HK-2 (cell line): ENCODE measurements around the gene NPAS3.

Experiments
- DNase-seq: peaks from one replicate; pipeline ENCODE4 v3.0.0-alpha.2; 2018; ENCODE audit not compliant: unreplicated experiment

Gene NPAS3

DNA sequence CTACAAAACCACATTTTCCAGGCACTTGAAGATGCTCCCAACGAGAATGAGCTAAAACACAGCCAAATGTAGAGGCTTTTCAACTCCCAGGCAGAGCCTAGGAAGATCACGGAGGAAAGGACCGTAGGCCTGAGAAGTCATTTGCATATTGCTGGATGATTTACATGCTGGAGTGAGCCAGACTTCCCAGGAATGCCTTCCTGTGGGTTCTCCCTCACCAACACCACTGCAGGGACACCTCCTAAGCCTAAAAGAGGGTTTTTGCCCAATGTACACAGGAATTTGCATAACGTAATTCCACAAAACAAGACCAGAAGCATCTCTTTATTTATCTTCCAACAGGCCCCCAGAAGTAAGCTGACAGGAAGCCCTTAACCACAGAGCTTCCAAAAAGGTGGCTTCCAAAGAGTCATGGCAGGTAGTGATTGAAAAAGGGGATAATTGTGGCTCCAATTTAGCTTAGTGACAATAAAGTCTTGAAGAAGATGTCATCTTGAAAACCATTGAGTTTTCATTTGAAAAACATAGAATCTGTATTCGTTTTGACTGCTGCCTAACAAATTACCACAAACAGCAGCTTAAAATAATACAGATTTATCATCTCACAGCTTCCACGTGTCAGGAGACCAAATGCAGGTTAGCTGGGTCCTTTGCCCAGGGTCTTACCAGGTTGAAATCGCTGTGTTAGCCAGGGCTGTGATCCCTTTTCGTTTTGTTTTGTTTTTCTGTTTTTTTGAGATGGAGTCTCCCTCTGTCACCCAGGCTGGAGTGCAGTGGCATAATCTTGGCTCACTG, 896.0 kb downstream of the NPAS3 start:
- no peak for DNase-seq

DNA sequence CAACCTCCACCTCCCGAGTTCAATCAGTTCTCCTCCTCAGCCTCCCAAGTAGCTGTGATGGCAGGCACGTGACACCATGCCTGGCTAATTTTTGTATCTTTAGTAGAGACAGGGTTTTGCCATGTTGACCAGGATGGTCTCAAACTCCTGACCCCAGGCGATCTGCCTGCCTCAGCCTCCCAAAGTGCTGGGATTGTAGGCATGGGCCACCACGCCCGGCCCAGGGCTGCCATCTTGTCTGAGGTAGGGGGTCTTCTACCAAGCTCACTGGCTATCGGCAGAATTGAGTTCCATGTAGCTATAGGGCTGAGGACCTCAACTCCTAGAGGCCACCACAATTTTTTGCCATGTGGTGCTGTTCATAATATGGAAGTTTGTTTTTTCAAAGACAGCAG, 896.6 kb downstream of the NPAS3 start:
- DNase-seq, result no peak

DNA sequence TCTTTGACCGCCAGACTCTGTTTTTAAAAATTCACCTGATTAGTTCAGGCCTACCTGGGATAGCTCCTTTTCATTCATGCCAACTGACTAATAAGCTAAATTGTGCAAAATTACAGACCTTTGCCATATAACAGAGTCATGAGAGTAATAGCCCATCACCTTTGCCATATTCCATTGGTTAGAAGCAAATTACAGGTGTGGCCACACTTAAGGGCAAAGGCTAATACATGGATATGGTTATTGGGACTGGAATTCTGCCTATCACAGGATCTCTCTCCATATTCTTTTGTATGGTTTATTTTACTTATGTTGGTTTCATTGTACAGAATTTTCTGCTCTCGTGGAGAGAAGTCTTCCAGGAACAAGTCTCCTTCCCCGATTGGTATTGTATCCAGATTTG, 897.0 kb downstream of the NPAS3 start:
- DNase-seq, result no peak

DNA sequence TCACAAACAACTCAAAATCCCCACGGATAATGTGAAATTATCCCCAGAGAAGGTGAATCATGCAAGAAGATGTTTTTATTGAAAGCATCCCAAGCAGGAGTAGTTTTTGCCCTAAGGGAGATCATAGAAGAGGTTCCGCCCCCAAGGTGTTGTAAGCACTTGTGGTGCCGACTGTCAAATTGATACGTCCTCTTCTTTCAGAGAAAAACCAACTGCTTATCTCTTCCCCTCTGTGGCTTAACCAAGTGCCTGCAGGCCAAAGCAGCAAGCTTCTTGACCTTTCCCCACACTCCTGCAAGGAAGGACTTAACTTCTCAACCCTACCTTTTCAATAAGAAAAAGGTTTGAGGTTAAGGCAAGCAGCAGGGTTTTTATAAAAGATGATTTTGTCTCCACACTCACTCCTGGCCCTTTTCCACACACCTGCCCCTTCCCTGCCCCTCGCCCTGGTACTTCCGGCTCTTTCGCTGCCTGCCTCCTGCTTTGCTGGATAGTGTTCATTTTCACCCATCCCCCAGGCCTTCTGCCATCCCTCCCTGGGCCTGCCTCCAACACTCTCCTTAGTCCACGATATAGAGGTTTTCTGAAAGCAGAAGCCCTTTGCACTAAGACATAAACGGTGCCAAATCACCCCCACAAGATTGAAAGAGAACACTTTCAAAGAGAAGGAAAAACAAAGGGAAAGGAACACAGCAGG, 897.7 kb downstream of the NPAS3 start:
- DNase-seq, result no peak

DNA sequence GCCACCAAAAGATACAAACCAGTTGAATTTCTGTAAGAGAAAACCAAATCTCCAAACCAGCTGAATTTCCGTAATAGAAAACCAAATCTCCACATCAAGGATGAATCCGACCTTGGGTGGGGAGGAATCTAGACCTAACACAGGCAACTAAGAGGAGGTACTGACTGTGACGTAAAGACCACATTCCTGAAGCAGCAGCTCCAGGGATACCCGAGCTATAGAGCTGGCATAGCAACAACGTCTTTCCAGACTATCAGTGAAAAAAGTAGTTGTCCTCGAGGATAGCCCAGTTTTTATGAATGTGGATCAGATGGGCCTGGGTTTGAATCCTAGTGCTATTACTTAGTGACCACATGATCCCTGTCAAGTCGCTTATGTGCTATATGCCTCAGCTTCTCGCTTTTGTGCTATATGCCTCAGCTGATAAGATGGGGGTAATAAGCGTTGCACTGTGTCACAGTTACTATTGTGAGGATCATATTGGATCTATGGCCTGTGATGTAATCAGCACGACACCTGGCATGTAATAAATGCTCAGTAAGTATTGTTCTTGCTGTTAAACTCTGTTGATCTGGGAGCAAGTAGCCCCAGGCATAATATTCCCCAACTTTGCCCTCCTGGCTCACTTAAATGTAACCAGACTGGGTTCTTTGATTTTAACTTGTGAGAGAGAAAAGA, 898.4 kb downstream of the NPAS3 start:
- DNase-seq, result no peak

DNA sequence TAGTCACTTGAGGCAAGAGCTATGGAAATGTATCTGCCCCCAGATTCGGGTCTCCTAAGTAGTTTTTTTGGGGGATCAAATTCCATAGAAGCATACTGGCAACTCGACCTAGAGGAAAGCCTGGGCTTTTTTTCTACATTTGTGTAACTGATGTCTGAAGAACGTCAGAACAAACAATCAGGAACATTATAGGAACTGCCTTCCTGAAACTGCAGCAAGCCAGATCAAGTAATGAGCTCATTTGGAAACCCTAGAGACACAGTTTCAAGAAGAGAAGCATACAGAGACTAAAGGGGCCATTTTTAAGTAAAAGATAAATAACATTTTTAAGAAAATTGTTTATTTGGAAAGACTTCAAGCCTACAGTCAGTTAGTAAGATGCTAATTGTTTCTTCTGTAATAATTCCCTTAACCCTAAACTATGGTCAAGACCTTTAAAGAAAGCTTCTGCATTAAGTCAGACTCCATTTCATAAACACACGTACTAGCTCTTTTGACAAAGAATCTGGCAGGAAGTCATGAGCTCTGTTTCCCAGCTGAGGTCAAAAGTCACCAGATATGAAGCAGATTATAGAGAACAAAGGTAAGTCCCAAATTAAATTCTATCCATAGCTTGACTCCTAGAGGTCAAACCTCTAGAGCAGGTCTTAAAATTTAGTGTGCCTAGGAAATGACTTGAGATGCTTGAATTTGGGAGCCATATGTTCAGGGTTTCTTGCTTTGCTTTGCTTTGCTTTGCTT, 899.4 kb downstream of the NPAS3 start:
- DNase-seq, result no peak

DNA sequence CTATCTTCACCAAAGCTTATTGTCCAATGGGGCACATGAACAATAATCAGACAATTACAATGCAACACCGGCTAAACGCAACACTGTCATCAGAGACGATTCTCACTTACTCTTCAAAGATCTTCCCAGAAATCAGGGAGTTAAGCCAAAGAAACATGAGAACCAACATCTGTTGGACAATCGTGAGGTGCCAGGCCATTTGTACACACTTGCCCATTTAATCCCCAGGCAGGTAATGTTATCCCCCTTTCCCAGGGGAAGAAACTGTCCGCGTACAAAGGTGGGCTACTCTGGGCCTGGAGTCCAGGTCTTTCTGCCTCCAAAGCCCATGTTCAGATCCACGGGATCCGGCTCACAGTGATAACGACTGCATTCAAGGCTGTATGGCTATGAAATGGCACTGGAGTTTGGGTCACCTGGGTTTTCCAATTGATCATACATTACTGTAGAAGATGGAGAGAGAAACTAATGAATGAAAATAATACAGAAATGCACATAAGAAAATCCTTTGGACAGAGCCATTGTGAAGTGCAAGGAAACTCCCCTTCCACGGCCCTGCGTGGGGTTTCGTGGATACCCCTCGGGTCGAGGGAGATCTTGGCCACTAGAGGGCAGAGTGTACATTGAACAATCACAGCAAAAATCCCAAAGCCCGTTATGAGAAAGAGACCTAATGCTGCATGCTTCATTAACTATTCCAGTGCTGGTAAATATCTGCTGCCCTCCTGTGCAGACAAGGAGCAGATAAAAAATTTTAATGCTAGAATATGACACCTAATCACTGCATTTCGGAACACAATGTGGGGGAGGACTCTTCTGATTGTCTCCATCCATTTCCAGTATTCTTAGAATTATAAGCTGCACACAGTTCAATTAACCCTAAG, 900.8 kb downstream of the NPAS3 start:
- peak; percentile 31 for DNase-seq

DNA sequence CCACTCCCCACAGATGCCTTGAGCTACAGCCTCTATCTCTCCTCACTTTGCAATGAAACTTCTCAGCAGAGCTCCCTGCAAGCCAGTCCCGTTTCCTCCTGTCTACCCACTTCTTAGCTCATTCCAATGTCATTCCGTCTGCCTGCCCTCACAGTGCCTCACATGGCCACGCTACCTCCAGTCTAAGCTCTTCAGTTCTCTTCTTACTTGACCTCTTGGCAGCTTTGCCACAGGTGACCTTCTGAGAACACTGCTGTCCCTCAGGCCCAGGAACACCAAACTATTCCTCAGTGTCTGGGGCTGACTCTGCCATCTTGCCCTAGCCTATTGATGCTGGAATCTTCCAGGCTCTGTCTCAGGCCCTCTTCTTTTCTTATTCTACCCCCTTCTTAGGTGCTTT, 902.1 kb downstream of the NPAS3 start:
- DNase-seq, result no peak

DNA sequence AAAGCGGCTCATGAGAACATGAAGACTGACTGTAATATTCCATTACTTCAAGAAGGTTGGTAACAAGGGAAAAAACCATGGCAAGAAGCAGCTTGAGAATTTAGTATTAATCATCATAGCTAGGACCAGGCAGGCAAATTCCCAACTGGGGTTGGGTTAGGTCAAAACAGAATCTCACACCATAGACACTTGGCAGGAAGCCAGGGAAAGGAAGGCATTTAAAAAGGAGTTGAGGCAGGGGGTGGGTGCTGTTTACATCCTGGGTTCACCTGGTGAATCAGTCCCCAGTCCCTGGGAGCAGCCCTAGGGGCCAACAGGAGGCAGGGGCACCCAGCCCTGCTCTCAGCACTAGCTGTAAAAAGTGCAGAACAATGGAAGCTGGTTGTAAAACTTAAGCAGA, 903.6 kb downstream of the NPAS3 start:
- DNase-seq, result no peak

DNA sequence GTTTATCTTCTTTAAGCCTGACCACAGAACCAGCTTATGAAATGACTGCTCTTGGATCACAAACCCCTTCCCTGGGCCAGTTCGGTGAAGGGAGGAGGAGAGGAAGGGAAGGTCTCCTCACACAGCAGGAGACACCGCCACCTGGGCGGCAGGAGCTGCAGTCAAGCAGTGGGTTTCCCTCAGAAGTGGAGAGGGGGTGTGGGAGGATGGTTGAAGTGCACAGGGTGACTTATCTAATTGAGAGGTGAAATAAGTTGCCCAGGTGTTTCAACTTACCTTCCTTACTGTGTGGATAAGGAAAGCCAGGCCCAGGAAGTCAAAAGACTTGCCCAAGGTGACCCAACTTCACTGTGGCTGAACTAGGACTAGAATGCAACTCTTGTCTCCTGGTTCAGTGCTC, 905.4 kb downstream of the NPAS3 start:
- DNase-seq, result no peak

DNA sequence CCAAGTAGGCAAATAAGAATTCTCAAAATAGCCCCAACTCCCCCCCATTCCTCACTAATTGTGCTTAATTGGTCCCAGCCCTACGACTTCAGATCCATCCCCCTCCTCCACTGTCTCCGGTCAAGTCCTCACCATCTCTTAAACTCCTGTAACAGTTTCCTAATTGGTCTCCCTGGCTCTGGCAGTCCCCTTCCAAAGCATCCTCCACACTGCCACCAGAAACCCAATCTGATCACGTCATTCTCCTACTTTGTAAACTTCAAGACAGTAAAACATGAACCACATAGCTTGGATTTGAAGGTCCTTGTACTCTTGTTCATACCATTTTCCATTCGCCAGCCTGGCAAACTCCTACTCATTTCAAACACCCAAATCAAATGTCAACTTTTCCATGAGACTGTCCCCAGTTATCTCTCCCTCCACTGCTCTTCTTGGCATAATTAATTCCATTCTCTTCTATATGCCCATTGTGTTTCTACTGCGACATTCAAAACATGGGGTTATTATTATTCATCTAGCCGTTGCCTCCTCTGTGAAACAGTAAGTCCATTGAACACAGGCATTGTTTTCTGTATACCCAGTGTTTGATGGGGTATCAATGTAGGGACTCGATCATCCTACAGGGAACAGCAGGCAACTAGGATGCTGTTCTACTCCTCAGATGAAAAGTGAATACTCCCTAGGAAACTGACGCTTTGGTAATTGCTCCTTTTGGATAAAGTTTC, 907.6 kb downstream of the NPAS3 start:
- DNase-seq, result no peak

DNA sequence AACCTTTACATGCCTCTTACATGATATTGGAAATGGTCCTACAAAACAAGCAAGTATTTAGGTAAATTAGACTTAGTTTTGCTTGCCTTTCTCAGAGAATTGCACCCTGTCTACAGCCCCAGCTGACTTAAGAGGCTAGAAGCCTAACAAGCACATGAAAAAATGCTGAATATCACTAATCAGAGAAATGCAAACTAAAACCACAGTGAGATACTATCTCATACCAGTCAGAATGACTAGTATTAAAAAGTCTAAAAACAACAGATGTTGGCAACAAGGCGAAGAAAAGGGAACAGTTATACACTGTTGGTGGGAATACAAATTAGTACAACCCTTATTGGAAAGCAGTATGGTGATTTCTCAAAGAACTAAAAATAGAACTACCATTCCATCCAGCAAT, 908.4 kb downstream of the NPAS3 start:
- no peak for DNase-seq

DNA sequence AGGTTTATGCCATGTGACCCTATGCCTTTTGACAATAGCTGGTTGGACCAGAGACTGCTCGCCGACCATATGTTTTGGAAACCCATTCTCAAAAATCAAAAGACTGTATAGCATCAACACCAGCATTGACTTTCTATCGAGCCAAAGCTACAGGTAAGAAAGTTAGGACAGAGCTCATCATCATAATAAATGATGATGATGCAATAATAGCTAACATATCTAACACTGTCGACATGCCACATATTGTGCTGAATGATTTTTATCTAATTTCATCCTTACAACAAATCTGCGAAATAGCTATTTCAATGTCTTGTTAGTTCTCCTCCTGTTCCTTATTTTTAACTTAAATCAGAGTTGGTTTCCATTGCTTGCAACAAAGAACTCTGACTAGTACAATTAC, 909.3 kb downstream of the NPAS3 start:
- DNase-seq, result no peak

DNA sequence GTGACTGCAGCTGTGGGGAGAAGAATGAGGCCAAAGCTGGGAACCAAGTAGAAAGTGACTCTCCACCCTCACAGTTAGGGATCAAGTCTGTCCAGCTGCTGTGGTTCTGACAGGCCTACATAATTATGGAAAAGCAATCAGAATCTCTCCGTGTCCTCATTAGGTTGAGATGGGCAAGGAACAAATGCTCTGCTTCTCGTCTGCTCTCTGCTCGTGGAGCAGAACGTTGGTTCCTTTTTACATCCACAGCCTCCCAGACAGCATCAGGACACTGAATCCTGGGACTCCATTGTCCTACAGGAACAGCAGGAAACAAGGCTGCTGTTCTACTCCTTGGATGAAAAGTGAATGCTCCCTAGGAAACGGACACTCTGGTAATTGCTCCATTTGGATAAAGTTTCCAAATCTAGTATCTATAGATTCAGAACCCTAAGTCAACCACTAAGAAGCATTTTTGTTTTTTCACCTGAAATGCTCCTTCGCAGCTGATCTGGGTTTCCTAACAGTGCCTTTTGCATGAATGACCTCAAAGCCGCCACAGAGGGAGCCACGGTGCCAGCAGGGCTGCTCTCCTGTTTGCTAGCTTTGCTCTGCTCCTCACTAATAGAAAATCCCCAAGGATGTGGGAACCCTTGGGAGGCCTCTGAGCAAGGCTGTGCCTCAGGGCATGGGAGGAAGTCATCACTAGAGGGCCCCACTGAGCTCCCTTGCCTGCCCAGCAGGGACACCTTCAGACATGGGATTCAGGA, 910.2 kb downstream of the NPAS3 start:
- DNase-seq, result peak; percentile 76

DNA sequence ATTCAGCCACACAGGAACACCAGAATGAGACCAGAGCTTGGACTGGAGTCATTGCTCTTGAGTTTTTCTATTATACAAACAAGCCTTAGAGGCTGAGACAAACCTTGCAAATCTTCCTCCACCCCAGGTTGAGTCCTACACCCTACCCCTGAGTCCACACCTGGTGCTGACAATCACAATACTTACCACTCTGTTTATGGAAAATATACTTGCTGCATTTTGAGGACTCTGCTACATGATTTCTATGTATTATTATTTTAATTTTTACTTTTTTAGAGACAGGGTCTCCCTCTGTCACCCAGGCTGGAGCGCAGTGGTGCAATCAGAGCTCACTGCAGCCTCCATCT, 910.7 kb downstream of the NPAS3 start:
- no peak for DNase-seq

DNA sequence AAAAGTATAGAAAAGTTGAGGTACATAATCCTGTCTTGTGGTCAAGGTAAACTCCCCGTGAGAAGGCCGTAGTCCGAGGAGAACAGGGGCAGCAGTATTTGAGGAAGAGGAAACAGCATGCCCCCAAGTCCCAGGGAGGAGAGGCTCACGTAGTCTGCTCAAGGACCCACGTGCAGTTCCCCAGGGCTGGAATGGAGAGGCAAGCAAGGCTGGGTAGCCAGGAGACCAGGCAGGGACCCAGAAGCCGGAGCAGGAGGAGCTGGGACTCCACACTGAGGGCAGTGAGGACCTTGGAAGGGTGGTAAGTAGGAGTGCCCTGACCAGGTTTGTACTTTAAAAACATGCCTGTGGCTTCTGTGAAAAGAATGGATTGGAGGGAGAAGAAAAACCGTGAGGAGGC, 912.1 kb downstream of the NPAS3 start:
- DNase-seq, result no peak

DNA sequence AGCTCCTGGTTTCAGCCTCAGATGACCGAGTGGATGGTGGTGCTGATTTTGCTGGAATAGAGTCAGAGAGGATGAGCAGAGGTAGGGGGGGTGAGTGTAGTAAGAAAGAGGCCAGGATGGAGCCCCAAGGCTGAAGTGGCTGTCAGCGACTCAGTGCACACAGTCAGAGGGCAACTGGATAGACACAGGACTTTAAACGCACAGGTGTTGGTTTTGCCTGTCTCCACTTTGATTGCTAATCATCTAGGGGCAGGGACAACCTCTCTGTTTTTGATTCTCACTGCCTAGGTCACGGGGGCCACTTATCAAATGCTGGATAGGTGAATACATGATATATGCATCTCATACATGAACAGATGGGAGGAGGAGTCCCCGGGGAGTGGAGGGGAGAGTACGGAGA, 912.7 kb downstream of the NPAS3 start:
- DNase-seq, result no peak

DNA sequence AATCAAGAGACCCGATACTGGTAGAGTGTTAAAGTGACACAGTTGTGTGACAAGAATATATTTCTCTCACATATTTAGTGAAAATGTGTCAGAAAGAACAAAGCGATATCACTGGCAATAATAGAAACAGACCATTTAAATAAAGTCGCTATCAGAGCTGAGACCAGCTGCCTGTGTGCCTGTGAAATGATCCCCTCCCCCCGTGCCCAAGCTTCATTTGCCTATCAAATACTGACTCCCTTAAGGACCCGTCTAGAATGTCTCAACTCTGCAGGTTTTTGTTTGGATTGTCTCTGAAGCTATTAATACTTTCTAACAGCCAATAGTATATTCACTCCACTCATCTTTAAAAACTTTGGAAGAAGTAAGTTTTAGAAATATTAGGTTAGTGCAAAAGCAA, 913.3 kb downstream of the NPAS3 start:
- no peak for DNase-seq
